K562 (cell line): ENCODE measurements around the gene SLFN14. TPM values are rescaled to one million over a fixed set of nuclear protein-coding genes. Genes with fewer than 3 reads are reported as not detected.

Source experiments
- ARNT ChIP-seq, 2 experiments: fragments of 450-650 bp; IDR thresholded peaks; 2 replicates each; pipeline ENCODE4 v1.6.1; 2016; ENCODE audit warnings: mild to moderate bottlenecking in 1 of 2
- CHAMP1 ChIP-seq: fragments of 450-650 bp; IDR thresholded peaks from 2 replicates; pipeline ENCODE4 v1.6.1; 2016; ENCODE audit warnings: mild to moderate bottlenecking
- CXXC5 ChIP-seq: fragments of 250-450 bp; sonication (Bioruptor Pico); IDR thresholded peaks from 2 replicates; pipeline ENCODE4 v1.8.0; 2022; ENCODE audit warnings: inconsistent platforms, mild to moderate bottlenecking, moderate library complexity
- E2F6 ChIP-seq, 2 experiments: IDR thresholded peaks; 2 replicates each; pipeline ENCODE4 v1.6.1; 2011; ENCODE audit warnings: borderline replicate concordance in 1 of 2, control low read depth in 1 of 2, low read depth in 1 of 2, low read length in 1 of 2, mild to moderate bottlenecking in 1 of 2, mixed read lengths in 1 of 2, moderate library complexity in 1 of 2; ENCODE audit not compliant: insufficient read depth in 1 of 2, insufficient read length in 1 of 2, poor library complexity in 1 of 2, severe bottlenecking in 1 of 2; ENCODE audit errors: extremely low read depth in 1 of 2
- EP400 ChIP-seq: fragments of 450-650 bp; IDR thresholded peaks from 2 replicates; pipeline ENCODE4 v1.6.1; 2017; ENCODE audit warnings: antibody characterized with exemption, mild to moderate bottlenecking, moderate library complexity
- HMGN3 ChIP-seq: IDR thresholded peaks from 2 replicates; pipeline ENCODE4 v1.6.1; 2011; ENCODE audit warnings: borderline replicate concordance, low read depth, mild to moderate bottlenecking, mixed read lengths, low read length; ENCODE audit not compliant: insufficient read length; ENCODE audit errors: extremely low read depth
- HOXB6 ChIP-seq: fragments of 250-450 bp; sonication (Bioruptor Pico); IDR thresholded peaks from 2 replicates; pipeline ENCODE4 v1.5.1; 2022; ENCODE audit warnings: mild to moderate bottlenecking, borderline replicate concordance
- MEIS2 ChIP-seq: fragments of 450-650 bp; IDR thresholded peaks from 2 replicates; pipeline ENCODE4 v1.6.1; 2014; ENCODE audit warnings: mild to moderate bottlenecking; ENCODE audit not compliant: partially characterized antibody
- NCOA2 ChIP-seq, 2 experiments: fragments of 450-650 bp; IDR thresholded peaks; 2 replicates each; pipeline ENCODE4 v1.6.1; 2018; ENCODE audit warnings: mild to moderate bottlenecking in 2 of 2, moderate library complexity in 1 of 2; ENCODE audit not compliant: partially characterized antibody in 2 of 2
- TBP ChIP-seq: optimal IDR thresholded peaks from 2 replicates; pipeline ENCODE3; 2011; ENCODE audit warnings: low read depth, low read length, improper control_type of control experiment
- ZNF239 ChIP-seq: fragments of 250-450 bp; sonication (Bioruptor Pico); IDR thresholded peaks from 2 replicates; pipeline ENCODE4 v1.4.0; 2020; ENCODE audit warnings: mild to moderate bottlenecking
- ZNF408 ChIP-seq: fragments of 250-450 bp; sonication (Bioruptor Pico); IDR thresholded peaks from 2 replicates; pipeline ENCODE4 v1.4.0; 2020; ENCODE audit warnings: low read depth, mild to moderate bottlenecking, moderate library complexity
- polyA plus RNA-seq, 8 experiments: library from polyadenylated mRNA; depleted of rRNA in 4 of 8; stranded (reverse) in 5 of 8; unstranded in 3 of 8; fragments of >200 nt; fragmentation: Nextera tagmentation in 2 of 8; fragmentation: Illumina TruSeq in 1 of 8; extraction: Ambion mirVana in 2 of 8; extraction: Trizol in 1 of 8; gene quantifications; 2 replicates each; pipeline versions ENCODE4 v1.2.1 to v1.2.3, GENCODE V29; 2011 to 2014; ENCODE audit warnings: inconsistent platforms in 1 of 8, missing spikeins in 1 of 8
- total RNA-seq, 7 experiments: library from RNA; depleted of rRNA in 6 of 7; stranded (reverse); fragments of >200 nt in 6 of 7; fragmentation: Illumina TruSeq in 2 of 7; extraction: Trizol in 2 of 7; gene quantifications; 2 replicates each; pipeline versions ENCODE4 v1.2.1 to v1.2.3, GENCODE V29; 2011 to 2021; ENCODE audit warnings: low replicate concordance in 1 of 7
- TF ChIP-seq, protein P1 (sequence below), 2 experiments: fragments of 150-350 bp in 1 of 2; IDR thresholded peaks; 2 replicates each; pipeline ENCODE4 v1.6.1; 2012 to 2016; ENCODE audit warnings: low read depth in 2 of 2, low read length in 2 of 2, mild to moderate bottlenecking in 1 of 2, moderate library complexity in 1 of 2
- TF ChIP-seq, protein P2 (sequence below): sonication (generic); IDR thresholded peaks from 2 replicates; pipeline ENCODE4 v1.6.1; 2016
- TF ChIP-seq, protein P3 (sequence below), 3 experiments: fragments of 200-800 bp in 1 of 3; fragments of 250-450 bp in 1 of 3; fragments of 450-650 bp in 1 of 3; sonication (Bioruptor Pico) in 1 of 3; sonication (Bioruptor generic) in 1 of 3; formaldehyde crosslinking in 1 of 3; IDR thresholded peaks; 2 replicates each; pipeline versions ENCODE4 v1.6.1 to v1.8.0; 2016 to 2022; ENCODE audit warnings: mild to moderate bottlenecking in 2 of 3, missing genetic modification characterization in 2 of 3, missing compliant biosample characterization in 1 of 3, moderate library complexity in 1 of 3

Gene SLFN14
- total and polyA plus RNA-seq, 9 of the 15 experiments (the other 6 are each of a cell fraction or from before 2014, with no cell fraction given): 1.3 to 4.3 (median 3.1) TPM

DNA sequence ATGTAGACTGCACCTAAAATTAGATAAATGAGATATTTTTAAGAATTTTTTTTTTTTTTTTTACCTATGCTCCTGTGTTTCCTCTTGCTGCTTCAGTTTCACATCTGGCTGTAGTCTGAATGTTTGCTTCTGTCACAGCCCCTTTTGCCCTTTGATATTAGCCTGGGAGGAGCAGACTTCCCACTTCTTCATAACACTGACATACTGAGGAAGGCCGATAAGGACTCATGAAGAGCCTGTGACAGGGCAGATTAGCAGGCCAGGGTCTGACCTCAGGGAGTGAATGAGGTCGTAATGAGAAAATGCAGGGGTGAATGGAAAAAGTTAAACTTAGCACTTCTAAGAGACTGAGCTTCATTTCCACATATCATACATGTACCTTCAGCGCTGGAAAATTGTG is at the start of gene SLFN14 (continued):
- TF ChIP-seq, protein P1, sequence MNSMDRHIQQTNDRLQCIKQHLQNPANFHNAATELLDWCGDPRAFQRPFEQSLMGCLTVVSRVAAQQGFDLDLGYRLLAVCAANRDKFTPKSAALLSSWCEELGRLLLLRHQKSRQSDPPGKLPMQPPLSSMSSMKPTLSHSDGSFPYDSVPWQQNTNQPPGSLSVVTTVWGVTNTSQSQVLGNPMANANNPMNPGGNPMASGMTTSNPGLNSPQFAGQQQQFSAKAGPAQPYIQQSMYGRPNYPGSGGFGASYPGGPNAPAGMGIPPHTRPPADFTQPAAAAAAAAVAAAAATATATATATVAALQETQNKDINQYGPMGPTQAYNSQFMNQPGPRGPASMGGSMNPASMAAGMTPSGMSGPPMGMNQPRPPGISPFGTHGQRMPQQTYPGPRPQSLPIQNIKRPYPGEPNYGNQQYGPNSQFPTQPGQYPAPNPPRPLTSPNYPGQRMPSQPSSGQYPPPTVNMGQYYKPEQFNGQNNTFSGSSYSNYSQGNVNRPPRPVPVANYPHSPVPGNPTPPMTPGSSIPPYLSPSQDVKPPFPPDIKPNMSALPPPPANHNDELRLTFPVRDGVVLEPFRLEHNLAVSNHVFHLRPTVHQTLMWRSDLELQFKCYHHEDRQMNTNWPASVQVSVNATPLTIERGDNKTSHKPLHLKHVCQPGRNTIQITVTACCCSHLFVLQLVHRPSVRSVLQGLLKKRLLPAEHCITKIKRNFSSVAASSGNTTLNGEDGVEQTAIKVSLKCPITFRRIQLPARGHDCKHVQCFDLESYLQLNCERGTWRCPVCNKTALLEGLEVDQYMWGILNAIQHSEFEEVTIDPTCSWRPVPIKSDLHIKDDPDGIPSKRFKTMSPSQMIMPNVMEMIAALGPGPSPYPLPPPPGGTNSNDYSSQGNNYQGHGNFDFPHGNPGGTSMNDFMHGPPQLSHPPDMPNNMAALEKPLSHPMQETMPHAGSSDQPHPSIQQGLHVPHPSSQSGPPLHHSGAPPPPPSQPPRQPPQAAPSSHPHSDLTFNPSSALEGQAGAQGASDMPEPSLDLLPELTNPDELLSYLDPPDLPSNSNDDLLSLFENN (IDR thresholded peaks at IDR 0.05; ENCODE audit: low read depth in 2 of 2, low read length in 2 of 2): peak in 1 of 2 experiments; percentile 98; a peak in 2 of 4 replicates
- TF ChIP-seq, protein P2, sequence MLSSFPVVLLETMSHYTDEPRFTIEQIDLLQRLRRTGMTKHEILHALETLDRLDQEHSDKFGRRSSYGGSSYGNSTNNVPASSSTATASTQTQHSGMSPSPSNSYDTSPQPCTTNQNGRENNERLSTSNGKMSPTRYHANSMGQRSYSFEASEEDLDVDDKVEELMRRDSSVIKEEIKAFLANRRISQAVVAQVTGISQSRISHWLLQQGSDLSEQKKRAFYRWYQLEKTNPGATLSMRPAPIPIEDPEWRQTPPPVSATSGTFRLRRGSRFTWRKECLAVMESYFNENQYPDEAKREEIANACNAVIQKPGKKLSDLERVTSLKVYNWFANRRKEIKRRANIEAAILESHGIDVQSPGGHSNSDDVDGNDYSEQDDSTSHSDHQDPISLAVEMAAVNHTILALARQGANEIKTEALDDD: peak; percentile 53; the same call in 1 of the 2 replicates
- TF ChIP-seq E2F6 (IDR thresholded peaks at IDR 0.05; ENCODE audit: borderline replicate concordance in 1 of 2, extremely low read depth in 1 of 2, insufficient read depth in 1 of 2, insufficient read length in 1 of 2, low read depth in 1 of 2, low read length in 1 of 2, poor library complexity in 1 of 2, severe bottlenecking in 1 of 2) (no peak), CXXC5 (CRISPR knock-in tag) (peak; percentile 74), EP400 (peak; percentile 63), ARNT (IDR thresholded peaks at IDR 0.05) (peak; percentile 90 to 93), MEIS2 (peak; percentile 93), ZNF408 (CRISPR knock-in tag) (no peak), NCOA2 (IDR thresholded peaks at IDR 0.05; ENCODE audit: partially characterized antibody in 2 of 2) (peak; percentile 79 to 82), CHAMP1 (peak; percentile 82; the same call in 1 of the 2 replicates), ZNF239 (CRISPR knock-in tag) (peak; percentile 26; the same call in 1 of the 2 replicates), HMGN3 (peak; percentile 90), TBP (peak; percentile 79), HOXB6 (CRISPR knock-in tag) (no peak)
- TF ChIP-seq, protein P3, sequence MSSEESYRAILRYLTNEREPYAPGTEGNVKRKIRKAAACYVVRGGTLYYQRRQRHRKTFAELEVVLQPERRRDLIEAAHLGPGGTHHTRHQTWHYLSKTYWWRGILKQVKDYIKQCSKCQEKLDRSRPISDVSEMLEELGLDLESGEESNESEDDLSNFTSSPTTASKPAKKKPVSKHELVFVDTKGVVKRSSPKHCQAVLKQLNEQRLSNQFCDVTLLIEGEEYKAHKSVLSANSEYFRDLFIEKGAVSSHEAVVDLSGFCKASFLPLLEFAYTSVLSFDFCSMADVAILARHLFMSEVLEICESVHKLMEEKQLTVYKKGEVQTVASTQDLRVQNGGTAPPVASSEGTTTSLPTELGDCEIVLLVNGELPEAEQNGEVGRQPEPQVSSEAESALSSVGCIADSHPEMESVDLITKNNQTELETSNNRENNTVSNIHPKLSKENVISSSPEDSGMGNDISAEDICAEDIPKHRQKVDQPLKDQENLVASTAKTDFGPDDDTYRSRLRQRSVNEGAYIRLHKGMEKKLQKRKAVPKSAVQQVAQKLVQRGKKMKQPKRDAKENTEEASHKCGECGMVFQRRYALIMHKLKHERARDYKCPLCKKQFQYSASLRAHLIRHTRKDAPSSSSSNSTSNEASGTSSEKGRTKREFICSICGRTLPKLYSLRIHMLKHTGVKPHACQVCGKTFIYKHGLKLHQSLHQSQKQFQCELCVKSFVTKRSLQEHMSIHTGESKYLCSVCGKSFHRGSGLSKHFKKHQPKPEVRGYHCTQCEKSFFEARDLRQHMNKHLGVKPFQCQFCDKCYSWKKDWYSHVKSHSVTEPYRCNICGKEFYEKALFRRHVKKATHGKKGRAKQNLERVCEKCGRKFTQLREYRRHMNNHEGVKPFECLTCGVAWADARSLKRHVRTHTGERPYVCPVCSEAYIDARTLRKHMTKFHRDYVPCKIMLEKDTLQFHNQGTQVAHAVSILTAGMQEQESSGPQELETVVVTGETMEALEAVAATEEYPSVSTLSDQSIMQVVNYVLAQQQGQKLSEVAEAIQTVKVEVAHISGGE (CRISPR knock-in tag; IDR thresholded peaks at IDR 0.05): peak in 1 of 3 experiments; percentile 59; a peak in 2 of 6 replicates
